Activated T-helper 1 cell treated with anti-CD3 and anti-CD28 coated beads, Interleukin-12 subunit alpha, Interleukin-12 subunit beta, Interleukin-2, Interleukin-4 antibody, amounts not matched to agents 30 ng/mL and 10 ng/mL and 1 ng/mL, durations not matched to agents 14 hours and 24 hours and 36 hours (primary cell): ENCODE measurements around the gene BTAF1. TPM values are rescaled to one million over a fixed set of nuclear protein-coding genes. Genes with fewer than 3 reads are reported as not detected.

Experiments used
- DNase-seq: peaks from one replicate; pipeline ENCODE4 v3.0.0; 2021; ENCODE audit warnings: low spot score
- H3K27ac Mint-ChIP-seq: one replicate; pipeline ENCODE4 v1.8.0; 2021; ENCODE audit warnings: mild to moderate bottlenecking, mixed read lengths
- H3K27me3 Mint-ChIP-seq: one replicate; pipeline ENCODE4 v1.8.0; 2022; ENCODE audit warnings: mild to moderate bottlenecking, moderate library complexity, mixed read lengths; ENCODE audit not compliant: insufficient read depth
- H3K36me3 Mint-ChIP-seq: one replicate; pipeline ENCODE4 v1.8.0; 2021; ENCODE audit warnings: low read depth, mixed read lengths
- H3K4me1 Mint-ChIP-seq: one replicate; pipeline ENCODE4 v1.8.0; 2021; ENCODE audit warnings: low read depth, mixed read lengths
- H3K4me3 Mint-ChIP-seq: one replicate; pipeline ENCODE4 v1.8.0; 2021; ENCODE audit warnings: mild to moderate bottlenecking, moderate library complexity, mixed read lengths
- H3K9me3 Mint-ChIP-seq: one replicate; pipeline ENCODE4 v1.8.0; 2021; ENCODE audit warnings: mixed read lengths
- intact Hi-C: fragments of 100-400 bp; cut with micrococcal nuclease; formaldehyde crosslinking; loops from one replicate; pipeline ENCODE4 v1.15.1; 2024
- total RNA-seq: library from RNA; stranded (reverse); gene quantifications from 2 replicates; pipeline ENCODE4 v1.2.3, GENCODE V29; 2022

Gene BTAF1
- total RNA-seq: 58.8 and 59.2 TPM in 2 replicates

DNA sequence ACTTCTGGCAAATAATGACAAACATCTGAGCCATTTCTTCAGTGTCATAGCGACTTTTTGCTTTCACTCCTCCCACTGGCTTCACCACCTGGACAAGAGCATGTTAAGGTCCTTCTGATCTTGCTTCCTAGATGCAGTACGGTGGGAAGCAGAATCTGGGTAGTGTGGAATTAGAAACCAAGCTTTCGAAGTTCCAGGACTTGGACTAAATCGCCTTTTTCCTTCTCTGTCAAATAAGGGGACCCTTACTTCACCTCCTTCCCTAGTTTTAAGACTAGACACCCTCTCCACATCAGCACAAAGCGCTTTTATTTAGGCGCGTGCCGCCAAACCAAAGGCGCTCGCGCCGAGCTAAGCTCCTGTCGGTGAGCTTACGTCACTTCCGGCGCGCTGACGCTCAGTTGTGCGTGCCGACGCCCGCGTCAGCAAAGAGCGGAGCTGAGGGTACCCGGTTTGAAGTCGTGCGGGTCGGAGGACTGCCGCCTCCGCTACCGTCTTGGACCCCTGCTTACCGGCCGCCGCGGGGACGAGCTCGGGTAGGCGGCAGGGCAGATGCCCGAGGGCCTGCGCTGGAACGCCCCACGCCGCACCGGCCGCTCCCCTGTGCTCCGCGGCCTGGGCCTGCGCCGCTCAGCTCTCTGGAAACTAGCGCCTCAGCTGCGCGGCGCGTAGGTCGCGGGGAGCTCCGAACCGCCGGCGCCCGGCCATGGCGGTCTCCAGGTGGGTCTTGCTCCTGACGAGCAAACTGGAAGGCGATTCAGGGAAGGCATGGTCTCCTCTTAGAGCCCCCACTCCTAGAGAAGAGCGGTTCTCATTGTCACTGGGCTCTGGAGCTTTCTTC is at the start of gene BTAF1:
Gene BTAF1, plus strand, starts transcription at position 400 of the 841 bp plus-strand sequence. Its CDS starts 307 bp downstream, at position 707.
- intact Hi-C loops: loop anchor here (1.0 to 10.0 kb wide), 9 partner anchors 14 to 759 kb away; partner anchors contain the start of genes CPEB3, FGFBP3, KIF11 and MARCHF5
- Mint-ChIP-seq H3K4me1 (peaks cover 36% of the 10 kb centered on the region), H3K27me3 (peaks cover 9% of the 10 kb centered on the region), H3K36me3 (peaks cover 15% of the 10 kb centered on the region), H3K27ac (peak within 1 kb of the TSS; percentile 99), H3K4me3 (peak within 1 kb of the TSS; percentile 98), H3K9me3 (peaks cover 4% of the 10 kb centered on the region)
- DNase-seq: peak; percentile 89

DNA sequence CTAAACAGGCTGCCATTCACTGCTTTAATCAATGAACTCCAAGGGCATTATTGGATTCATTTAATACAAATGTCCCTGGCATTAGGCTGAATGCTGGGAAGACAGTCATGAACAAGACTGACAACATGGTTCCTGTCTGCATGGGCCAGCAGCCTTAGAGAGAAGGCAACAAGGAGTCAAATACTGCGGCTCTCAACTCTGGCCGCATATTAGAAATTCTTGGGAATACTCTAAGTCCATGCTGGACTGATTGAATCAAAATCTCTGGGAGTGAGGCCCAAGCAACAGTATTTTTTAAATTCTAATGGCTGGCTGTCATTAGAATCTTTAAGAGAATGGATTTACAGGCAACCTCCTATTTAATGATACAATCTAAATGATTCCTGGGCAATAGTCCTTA is 48.4 kb upstream of the BTAF1 start:
- Mint-ChIP-seq H3K36me3 (no peaks in the 10 kb centered on the region), H3K27me3 (peaks cover 5% of the 10 kb centered on the region), H3K4me3 (no peak overlapping the region), H3K27ac (no peak overlapping the region), H3K9me3 (no peaks in the 10 kb centered on the region), H3K4me1 (no peaks in the 10 kb centered on the region)
- DNase-seq: no peak
- intact Hi-C loops: no loop called here

DNA sequence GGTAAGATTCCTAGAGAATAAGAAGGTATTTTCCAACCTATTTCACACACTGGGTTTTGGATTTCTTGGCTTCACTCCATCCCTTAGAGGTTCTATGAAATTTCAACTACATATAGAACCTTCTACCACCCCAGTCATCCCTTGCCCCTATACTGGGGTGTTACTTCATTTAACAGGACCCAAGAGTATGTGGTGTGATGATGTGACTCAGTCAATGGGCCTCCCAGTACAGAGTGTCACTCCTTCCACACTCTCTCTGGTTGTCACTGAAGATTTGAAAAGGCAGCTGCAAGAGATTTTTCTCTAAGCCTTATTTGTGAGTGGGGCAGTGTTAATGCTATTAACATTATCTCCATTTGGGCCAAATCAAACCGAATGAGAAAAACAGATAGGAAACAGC is 47.8 kb upstream of the BTAF1 start:
- Mint-ChIP-seq H3K4me1 (no peaks in the 10 kb centered on the region), H3K27ac (no peak overlapping the region), H3K9me3 (no peaks in the 10 kb centered on the region), H3K27me3 (peaks cover 5% of the 10 kb centered on the region), H3K36me3 (no peaks in the 10 kb centered on the region), H3K4me3 (no peak overlapping the region)
- no peak for DNase-seq
- intact Hi-C loops: no loop called here

DNA sequence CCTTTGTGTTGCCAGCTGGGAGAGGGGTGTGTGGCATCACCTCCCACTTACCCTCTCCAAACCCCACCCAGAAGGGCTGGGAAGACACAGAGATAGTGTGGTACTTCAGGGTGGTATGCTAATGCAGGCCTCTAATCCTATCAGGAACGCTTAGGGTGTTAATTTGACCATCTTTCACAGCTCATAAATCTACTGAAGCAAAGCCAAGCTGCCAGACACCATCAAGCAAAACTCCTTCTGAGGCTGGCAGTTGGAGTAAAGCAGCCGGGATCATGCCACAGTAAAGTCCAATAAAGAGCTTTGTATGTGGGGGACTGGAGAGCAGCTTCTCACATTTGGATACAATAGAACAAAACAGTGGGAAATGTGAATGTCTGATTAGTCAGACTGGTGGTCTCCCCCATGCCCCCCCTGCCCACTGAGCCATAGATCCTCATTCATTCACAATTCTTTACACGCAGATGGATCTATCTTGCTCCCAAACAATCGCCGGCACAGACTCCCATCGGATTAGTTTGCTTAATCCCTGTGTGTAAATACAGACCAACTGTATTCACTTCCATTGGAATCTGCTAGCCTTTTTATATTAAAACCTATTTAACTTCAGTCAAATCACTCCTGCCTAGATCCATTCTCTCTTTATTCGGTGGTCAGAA is 43.9 kb upstream of the BTAF1 start:
- Mint-ChIP-seq H3K27me3 (peaks cover 20% of the 10 kb centered on the region), H3K36me3 (no peaks in the 10 kb centered on the region), H3K4me3 (no peak overlapping the region), H3K9me3 (no peaks in the 10 kb centered on the region), H3K27ac (no peak overlapping the region), H3K4me1 (no peaks in the 10 kb centered on the region)
- DNase-seq: no peak
- intact Hi-C loops: no loop called here

DNA sequence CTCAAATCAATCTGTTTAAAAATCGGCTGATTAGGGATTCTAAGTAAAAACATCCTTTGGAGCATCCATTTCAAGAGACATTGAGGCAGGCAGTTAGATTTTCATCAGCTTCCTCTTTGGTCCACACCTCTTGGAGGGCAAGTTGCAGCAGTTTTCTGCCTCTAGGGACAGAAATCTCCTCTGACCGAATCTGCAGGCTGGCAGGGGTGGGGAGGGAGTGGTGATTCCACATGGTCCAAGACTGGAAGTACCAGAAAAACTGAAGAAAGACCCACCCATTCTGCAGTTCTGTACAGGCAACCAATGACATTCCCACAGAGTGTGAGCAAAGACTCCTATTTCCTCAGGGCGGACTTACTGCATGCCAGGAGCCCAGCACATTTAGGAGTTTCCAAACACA is 43.3 kb upstream of the BTAF1 start:
- intact Hi-C loops: no loop called here
- Mint-ChIP-seq H3K9me3 (no peaks in the 10 kb centered on the region), H3K27ac (no peak overlapping the region), H3K36me3 (no peaks in the 10 kb centered on the region), H3K27me3 (peaks cover 20% of the 10 kb centered on the region), H3K4me1 (no peaks in the 10 kb centered on the region), H3K4me3 (no peak overlapping the region)
- no peak for DNase-seq

DNA sequence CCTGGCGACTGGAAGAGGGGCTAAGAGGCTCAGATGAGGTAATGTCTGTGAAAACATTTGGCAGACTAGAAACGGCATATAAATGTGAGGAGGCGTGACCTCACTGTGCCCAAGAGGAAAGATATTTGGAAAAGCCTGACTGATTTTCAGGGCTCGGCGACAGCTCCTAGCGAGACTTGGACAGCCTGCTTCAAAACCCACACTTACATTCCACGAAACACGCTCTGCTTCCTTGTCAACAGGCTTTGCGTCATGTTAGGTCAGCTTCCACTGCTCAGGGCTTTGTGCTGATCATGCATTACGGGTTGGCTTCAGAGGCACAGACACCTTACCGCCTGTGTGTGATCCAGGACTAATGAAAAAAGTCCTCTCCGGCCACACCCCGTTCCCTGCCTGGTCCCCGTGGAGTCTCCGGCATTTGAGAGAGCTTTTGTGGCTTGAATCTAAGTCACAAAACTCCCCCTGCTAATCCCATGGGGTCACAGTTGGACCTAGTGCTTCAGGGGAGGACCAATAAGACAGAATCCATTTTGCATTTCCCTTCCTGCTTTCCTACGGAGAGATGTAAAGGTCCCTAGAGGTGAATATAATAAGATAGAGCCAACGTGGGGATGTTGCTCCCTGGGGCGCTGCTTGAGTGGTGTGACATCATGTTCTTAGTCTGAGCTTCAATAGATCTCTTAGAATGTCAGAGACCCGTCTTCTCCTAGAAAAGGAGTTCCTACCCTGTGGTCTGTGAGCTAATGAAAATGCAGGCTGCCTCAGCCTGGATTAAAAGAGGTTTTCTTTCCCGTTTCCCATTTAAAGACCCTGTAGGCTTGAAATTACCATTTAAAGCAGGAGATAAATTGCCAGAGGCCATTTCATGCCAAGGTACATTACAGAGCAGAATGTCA is 39.8 kb upstream of the BTAF1 start:
- peaks cover 9% of the 10 kb centered on the region for H3K4me1 Mint-ChIP-seq
- H3K9me3 Mint-ChIP-seq: no peaks in the 10 kb centered on the region
- peaks cover 37% of the 10 kb centered on the region for H3K27me3 Mint-ChIP-seq
- intact Hi-C loops: no loop called here
- no peak overlapping the region for H3K27ac Mint-ChIP-seq
- peaks cover 2% of the 10 kb centered on the region for H3K36me3 Mint-ChIP-seq
- no peak for DNase-seq
- no peak overlapping the region for H3K4me3 Mint-ChIP-seq

DNA sequence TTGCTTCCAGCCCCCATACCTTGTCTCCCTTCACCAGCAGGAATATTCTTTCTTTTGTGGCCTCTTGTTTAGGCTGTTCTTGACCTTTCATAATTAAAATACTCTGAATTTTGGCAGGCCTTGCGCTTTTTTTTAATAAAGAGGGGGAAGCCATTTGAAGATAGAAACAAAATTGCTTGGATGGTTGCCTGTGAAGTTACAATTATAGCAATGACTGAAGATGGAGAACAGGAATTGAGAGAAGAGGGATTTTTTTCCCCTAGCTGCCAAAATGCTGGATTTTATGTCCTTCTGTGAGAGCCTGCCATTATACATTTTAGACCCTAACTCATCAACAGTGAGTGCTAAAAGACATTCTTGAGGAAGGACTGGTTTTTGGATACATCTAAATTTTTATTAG is 39.0 kb upstream of the BTAF1 start:
- Mint-ChIP-seq H3K4me3 (no peak overlapping the region), H3K27me3 (peaks cover 36% of the 10 kb centered on the region), H3K36me3 (peaks cover 3% of the 10 kb centered on the region), H3K9me3 (no peaks in the 10 kb centered on the region), H3K27ac (no peak overlapping the region), H3K4me1 (peaks cover 9% of the 10 kb centered on the region)
- intact Hi-C loops: no loop called here
- DNase-seq: no peak

DNA sequence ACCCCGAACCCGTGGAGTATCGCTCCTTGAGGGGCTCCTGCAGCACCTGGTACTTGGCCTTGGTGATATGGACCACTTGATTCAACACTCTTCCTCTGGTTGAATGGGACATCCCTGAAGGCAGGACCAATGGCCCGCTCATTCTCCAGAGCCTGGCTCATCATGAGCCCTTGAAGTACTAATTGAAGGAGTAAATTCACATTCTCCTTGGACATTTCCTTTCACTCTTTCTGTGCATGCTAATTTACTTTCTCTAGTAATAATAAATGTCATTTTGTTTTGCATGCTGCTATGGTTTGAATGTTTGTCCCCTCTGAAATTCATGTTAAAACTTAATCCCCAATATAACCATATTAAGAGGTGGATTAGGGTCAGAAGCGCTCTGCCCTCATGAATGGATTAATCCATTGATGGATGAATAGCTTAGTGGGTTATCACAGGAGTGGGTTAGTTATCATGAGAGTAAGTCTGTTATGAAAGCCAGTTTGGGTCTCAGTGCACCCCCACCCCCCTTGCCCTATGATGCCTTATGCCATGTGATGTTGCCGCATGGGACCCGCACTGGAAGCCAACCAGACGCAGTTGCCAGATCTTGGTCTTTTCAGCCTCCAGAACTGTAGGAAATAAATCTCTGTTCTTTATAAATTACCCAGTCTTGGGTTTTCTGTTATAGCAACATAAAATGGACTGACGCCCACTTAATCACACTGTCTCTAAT is 38.0 kb upstream of the BTAF1 start:
- Mint-ChIP-seq H3K4me1 (peaks cover 9% of the 10 kb centered on the region), H3K36me3 (peaks cover 3% of the 10 kb centered on the region), H3K27me3 (peaks cover 43% of the 10 kb centered on the region), H3K27ac (no peak overlapping the region), H3K9me3 (no peaks in the 10 kb centered on the region), H3K4me3 (no peak overlapping the region)
- no peak for DNase-seq
- intact Hi-C loops: loop anchor here (2.0 kb wide), 1 partner anchor 23 kb away; the partner anchor contains the start of gene FGFBP3

DNA sequence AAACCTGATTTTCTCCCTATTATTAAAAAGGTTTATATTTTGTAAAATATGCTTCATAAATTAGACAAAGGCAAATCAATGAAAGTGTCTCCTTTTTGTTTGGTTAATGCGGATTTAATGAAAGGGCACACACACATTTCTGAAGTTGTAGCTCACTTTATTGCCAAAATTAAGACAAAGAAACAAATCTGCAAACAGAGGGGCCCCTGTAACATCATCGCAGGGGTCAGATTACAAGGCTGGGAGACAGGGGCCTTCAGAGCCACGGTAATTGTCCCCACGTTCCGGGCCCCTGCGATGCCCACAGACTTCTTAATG is 36.7 kb upstream of the BTAF1 start:
- Mint-ChIP-seq H3K27ac (no peak overlapping the region), H3K27me3 (peaks cover 46% of the 10 kb centered on the region), H3K36me3 (peaks cover 3% of the 10 kb centered on the region), H3K9me3 (no peaks in the 10 kb centered on the region), H3K4me1 (peaks cover 9% of the 10 kb centered on the region), H3K4me3 (peak overlapping the region; percentile 51)
- intact Hi-C loops: loop anchor here (2.0 kb wide), 1 partner anchor 22 kb away; the partner anchor contains the start of gene FGFBP3
- DNase-seq: no peak

DNA sequence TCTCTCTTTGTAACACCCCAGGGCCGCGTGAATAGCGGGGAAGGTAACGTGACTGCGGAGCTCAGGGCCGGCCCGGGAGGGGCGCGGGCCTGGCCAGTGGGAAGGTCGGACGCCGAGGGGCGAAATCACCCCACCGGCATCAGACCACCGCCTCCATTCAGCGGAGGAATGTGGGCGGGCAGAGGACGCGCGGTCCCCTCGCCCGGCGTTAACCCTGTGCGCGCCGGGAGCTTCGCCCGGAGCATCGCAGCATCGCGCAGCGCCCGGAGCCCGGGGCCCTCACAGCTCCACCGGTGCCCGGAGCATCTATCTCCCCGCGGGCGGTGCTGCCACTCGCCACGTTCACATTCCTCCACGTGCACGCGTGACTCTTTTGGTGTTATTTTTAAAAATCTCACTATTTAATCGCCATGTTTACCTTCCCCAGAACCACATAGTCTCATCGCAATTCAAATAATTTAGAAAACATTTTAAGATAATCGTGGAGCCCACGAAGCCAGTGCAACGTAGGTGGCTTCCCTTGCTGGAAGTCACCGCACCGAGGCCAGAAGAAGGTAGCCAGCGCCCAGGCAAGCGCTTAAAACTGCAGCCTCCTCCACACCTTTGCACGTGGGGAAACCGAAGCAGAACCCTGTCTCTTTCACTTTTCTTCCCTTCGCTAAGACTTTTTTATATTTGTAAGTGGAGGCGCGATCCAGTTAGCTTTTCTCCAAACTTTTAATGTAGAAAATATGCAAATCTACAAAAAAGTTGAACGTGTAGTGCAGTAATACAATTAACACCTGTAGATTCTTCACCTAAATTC is 36.1 kb upstream of the BTAF1 start:
- intact Hi-C loops: loop anchor here (2.0 kb wide), 1 partner anchor 21 kb away; the partner anchor contains the start of gene FGFBP3
- H3K27me3 Mint-ChIP-seq: peaks cover 46% of the 10 kb centered on the region
- peak overlapping the region; percentile 86 for H3K4me3 Mint-ChIP-seq
- H3K4me1 Mint-ChIP-seq: peaks cover 9% of the 10 kb centered on the region
- no peaks in the 10 kb centered on the region for H3K9me3 Mint-ChIP-seq
- H3K27ac Mint-ChIP-seq: peak overlapping the region; percentile 22
- peaks cover 3% of the 10 kb centered on the region for H3K36me3 Mint-ChIP-seq
- DNase-seq: no peak

DNA sequence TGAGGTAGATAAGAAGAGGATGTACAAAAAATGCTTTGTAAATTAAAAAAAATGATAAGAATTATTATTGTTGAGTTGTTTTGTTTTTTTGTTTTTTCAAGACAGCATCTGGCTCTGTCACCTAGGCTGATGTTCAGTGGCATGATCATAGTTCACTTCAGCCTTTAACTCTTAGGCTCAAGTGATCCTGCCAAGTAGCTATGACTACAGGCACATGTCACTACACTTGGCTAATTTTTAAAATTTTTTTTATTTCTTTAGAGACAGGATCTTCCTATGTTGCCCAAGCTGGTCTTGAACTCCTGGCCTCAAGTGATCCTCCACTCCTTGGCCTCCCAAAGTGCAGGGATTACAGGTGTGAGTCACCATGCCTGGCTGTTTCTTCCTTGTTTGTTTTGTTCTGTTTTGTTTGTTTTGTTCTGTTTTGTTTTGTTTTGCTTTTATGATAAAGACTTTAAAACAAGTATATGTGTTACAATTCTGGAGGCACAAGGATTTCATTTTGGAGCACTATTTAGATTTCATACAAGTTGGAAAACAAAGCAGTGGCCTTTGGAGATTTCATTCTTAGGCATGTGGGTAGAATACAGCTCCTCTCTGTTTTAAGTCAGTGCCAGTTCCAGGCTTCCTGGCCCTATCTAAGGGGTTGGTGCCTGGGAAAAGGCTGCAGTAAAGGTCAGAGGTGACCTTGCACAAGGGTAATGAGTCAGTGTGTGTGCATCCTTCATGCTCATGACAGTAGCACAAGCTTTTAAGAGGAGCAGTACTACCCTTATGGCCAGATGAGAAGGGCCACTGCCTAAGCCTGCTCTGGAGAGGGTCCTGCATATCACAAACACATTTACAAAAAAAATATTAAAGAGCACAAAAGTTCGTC is 32.2 kb upstream of the BTAF1 start:
- Mint-ChIP-seq H3K4me3 (no peak overlapping the region), H3K36me3 (peaks cover 3% of the 10 kb centered on the region), H3K27ac (no peak overlapping the region), H3K4me1 (peaks cover 9% of the 10 kb centered on the region), H3K9me3 (no peaks in the 10 kb centered on the region), H3K27me3 (peaks cover 24% of the 10 kb centered on the region)
- intact Hi-C loops: no loop called here
- no peak for DNase-seq
